GM18520 (cell line): Measurements from ENCODE around the gene EMP1.

Source experiments
- ATAC-seq: cut with Tn5 transposase; IDR thresholded peaks from one replicate; pipeline ENCODE4 v1.9.1; 2021; ENCODE audit not compliant: unreplicated experiment

Gene EMP1

GRCh38 chr12:13196130-13196921 lies at the start of gene EMP1:
EMP1 (plus strand) TSS chr12:13196726; CDS start chr12:13211511, 14,785 bp downstream.
- peak; percentile 60 for ATAC-seq

- ATAC-seq: no peak
These were observed 48.6 kb upstream of the EMP1 start for GRCh38 chr12:13147688-13148484.

- no peak for ATAC-seq
These were observed 48.1 kb upstream of the EMP1 start for GRCh38 chr12:13148485-13148847.

GRCh38 chr12:13149411-13149810 lies 47.1 kb upstream of the EMP1 start:
- ATAC-seq: no peak

GRCh38 chr12:13152281-13152680 lies 44.2 kb upstream of the EMP1 start:
- no peak for ATAC-seq

GRCh38 chr12:13152756-13153155 lies 43.8 kb upstream of the EMP1 start:
- ATAC-seq: no peak

GRCh38 chr12:13153180-13153579 lies 43.3 kb upstream of the EMP1 start:
- no peak for ATAC-seq

- ATAC-seq: no peak
These were observed 42.4 kb upstream of the EMP1 start for GRCh38 chr12:13154027-13154538.

- no peak for ATAC-seq
These were observed 41.7 kb upstream of the EMP1 start for GRCh38 chr12:13154831-13155230.

- ATAC-seq: no peak
These were observed 40.2 kb upstream of the EMP1 start for GRCh38 chr12:13156277-13156676.

GRCh38 chr12:13161172-13161571 lies 35.4 kb upstream of the EMP1 start:
- no peak for ATAC-seq

GRCh38 chr12:13162904-13163303 lies 33.6 kb upstream of the EMP1 start:
- ATAC-seq: no peak

- ATAC-seq: no peak
These were observed 32.5 kb upstream of the EMP1 start for GRCh38 chr12:13163868-13164635.

GRCh38 chr12:13164921-13165616 lies 31.5 kb upstream of the EMP1 start:
- ATAC-seq: no peak

GRCh38 chr12:13165617-13166041 lies 30.9 kb upstream of the EMP1 start:
- peak; percentile 72 for ATAC-seq

- ATAC-seq: no peak
These were observed 29.3 kb upstream of the EMP1 start for GRCh38 chr12:13167226-13167625.

GRCh38 chr12:13167906-13168305 lies 28.6 kb upstream of the EMP1 start:
- ATAC-seq: no peak

GRCh38 chr12:13169272-13169671 lies 27.3 kb upstream of the EMP1 start:
- no peak for ATAC-seq

GRCh38 chr12:13170892-13171490 lies 25.5 kb upstream of the EMP1 start:
- ATAC-seq: no peak
